Stimulated activated CD8-positive, alpha-beta memory T cell treated with anti-CD3 and anti-CD28 coated beads, Interleukin-12 subunit alpha, Interleukin-12 subunit beta, amount 100 ng/mL, for 24 hours (primary cell): ENCODE results near the gene SH3GL1.
A peak's percentile ranks its signal among the peaks of the same experiment; 100 is the strongest.

ENCODE experiments used
- DNase-seq: peaks from one replicate; pipeline ENCODE4 v3.0.0-alpha.2; 2020; ENCODE audit errors: extremely low read depth

The SH3GL1 gene

GRCh38 chr19:4431808-4432674, 31.7 kb upstream of the SH3GL1 start:
- no peak for DNase-seq

DNA sequence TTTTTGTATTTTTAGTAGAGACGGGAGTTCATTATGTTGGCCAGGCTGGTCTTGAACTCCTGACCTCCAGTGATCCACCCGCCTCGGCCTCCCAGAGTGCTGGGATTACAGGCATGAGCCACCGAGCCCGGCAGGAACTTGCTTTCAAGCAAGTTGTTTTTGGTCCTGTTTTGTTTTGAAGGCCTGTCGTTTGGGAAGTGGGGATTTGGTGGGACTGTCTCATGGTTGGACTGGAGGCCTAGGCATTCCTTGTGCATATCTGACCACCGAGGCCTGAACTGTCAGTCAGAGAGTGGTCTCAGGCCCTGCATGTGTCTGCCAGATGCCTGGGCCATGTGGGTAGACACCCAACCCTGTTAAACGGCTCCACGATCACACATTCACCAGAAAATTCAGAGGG, 30.9 kb upstream of the SH3GL1 start:
- no peak for DNase-seq

- no peak for DNase-seq
Observed at GRCh38 chr19:4430760-4431159, 30.4 kb upstream of the SH3GL1 start.

GRCh38 chr19:4429771-4430171, 29.4 kb upstream of the SH3GL1 start:
- DNase-seq, result no peak

DNA sequence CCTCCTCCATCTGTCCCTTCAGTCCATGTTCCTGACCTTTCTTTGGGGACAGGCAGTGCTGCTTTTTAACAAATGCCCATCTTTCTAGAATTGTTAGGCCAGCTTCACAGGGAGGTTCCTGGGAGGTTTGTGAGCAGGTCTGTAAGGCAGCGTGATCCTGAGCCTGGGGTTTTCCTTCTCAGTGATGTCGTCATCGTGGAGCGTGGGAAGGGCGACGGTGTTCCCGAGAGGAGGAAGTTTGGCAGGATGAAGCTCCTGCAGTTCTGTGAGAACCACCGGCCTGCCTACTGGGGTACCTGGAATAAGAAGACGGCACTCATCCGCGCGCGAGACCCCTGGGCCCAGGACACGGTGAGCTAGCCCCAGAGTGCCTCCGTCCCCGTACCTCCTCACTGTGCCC, 28.9 kb upstream of the SH3GL1 start:
- DNase-seq, result no peak

- DNase-seq, result no peak
Observed at GRCh38 chr19:4428326-4428975, 28.1 kb upstream of the SH3GL1 start.

DNA sequence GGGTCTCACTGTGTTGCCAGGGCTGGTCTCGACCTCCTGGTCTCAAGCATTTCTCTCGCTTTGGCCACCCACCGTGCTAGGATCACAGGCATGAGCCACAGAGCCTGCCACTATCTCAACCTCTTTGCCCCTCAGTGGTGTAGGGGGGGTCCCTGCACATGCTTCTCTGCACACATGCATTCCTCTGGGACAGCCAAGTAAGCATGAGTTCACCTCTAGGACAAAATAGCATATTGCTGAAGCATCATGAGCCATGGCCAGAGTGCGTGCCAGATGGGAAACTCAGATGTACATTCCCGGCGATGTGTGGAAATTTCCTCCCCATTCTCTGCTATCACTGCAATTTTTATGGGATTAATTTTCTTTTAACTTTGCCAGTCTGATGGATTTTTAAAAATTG, 25.2 kb upstream of the SH3GL1 start:
- no peak for DNase-seq

DNA sequence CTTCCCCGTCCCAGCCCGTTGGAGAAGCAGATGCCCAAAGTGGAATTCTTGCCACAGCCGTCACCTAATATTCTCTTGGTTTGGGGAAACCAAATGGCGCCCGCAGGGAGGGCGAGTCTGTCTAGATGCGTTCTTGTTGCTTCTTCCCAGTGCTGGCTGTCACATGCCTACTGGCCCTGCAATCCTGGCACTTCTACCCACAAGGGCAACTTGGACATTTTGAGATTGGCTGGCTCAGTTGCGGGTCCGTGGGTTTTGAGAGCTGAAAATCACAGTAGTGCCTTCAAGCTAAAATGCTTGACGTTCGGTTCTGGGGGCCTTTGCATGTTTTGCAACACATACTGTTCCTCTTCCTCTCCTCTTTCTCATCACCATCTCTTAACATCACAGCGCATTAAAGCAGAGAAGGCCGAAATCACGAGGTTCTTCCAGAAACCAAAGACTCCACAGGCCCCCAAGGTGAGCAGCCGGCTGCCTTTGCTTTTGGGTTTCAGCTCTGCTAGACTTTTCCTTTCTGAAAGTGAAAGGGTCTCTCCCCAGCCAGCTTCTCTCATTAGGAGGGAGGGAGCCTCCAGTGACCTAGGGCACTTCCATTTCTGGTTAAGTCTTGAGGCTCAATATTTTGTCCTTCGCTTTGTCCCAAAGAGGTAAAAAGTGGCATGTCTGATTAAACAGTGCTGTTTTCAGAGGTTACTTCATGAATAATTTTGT, 23.2 kb upstream of the SH3GL1 start:
- no peak for DNase-seq

GRCh38 chr19:4416268-4416667, 15.9 kb upstream of the SH3GL1 start:
- DNase-seq, result no peak

DNA sequence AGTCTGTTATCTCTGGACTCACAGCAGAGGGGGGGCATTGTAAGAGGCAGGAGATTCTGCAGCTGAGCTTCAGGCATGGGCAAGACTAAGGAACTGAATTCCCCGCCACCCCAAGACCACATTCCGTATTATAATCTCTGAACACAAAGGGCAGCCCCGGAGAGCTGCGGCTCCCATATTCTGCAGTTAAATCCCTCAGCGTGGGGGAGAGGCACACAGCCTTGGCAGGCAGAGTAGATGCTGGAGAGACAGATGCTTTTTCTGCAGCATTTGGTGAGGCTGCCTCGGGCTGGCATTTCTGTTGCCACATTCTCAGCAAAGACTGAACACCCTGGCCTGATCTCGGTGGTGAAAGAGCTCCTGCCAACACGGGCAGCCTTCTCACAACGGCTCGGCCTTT, 15.0 kb upstream of the SH3GL1 start:
- no peak for DNase-seq

DNA sequence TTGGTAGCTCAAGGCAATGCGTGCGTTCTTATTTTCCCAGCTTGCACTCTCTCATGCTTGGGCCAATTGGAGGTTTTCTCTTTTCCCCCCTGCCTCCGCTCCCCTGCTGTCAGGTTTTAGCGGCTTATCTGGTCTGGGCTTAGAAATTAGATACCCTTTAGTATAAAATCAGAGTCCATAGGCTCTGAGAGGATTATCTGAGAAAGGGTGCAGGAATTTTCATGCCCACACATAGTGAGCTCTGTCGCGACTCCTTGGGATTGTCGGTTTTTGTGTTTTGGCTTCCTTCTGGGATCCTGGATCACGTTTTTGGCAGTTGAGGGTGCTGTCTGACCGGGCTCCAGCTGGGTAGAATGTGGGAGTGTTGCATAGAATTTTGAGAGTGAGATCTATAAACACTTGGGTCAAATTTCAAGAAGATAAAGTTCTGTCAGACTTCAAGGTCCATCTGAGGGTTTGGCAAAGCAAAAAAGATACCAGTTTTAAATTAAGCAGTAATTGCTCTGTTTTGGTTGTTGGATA, 14.5 kb upstream of the SH3GL1 start:
- DNase-seq, result no peak

GRCh38 chr19:4414144-4414799, 13.9 kb upstream of the SH3GL1 start:
- no peak for DNase-seq

DNA sequence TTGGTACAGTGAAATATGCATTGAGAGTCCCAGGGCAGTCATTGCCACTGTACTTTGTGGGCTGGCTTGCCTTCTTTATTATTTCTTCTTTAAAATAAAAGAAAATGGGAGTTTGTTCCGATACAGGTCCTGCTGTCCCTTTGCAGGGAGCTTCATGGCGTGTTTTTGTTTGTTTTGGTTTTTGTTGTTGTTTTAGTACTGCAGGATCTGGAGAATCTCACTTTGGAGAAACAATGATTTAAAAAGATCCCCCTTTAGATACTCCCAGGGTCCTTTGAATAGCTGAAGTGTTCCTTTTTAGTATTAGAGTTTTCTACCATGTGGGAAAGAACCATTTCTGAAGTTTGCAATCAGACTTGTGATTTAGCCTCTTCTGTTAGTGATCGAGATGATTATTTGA, 13.2 kb upstream of the SH3GL1 start:
- no peak for DNase-seq

DNA sequence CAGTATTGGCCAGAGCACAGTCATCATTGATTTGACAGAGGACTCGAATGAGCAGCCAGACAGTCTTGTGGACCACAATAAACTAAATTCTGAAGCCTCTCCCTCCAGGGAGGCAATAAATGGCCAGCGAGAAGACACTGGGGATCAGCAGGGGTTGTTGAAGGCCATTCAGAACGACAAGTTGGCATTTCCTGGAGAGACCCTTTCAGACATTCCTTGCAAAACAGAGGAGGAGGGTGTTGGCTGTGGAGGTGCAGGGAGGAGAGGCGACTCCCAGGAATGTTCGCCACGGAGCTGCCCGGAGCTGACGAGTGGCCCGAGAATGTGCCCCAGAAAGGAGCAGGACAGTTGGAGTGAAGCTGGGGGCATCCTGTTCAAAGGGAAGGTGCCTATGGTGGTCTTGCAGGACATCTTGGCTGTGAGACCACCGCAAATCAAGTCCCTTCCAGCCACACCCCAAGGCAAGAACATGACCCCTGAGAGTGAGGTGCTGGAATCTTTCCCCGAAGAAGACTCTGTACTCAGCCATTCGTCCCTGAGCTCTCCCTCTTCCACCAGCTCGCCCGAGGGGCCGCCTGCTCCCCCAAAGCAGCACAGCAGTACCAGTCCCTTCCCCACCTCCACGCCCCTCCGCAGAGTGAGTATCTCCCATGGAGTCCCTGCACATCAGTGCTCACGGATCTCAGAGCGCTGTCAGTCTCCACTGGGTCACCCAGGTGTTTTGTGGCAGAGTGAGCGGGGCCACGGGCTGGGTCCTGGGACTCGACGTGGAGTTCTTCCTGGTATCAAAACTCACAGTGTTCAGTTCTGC, 9.0 kb upstream of the SH3GL1 start:
- DNase-seq, result no peak

DNA sequence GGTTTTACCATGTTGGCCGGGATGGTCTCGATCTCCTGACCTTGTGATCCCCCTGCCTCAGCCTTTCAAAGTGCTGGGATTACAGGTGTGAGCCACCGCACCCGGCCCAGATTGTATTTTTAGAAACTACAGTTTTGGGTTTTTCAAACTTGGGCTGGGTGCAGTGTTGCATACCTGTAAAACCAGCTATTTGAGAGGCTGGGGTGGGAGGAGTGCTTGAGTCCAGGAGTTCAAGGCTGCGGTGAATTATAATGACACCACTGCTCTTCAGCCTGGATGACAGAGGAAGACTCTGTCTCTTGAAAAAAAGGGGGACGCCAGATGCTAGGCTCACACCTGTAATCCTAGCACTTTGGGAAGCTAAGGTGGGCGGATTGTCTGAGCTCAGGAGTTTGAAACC, 6.3 kb upstream of the SH3GL1 start:
- no peak for DNase-seq

GRCh38 chr19:4405977-4406376, 5.6 kb upstream of the SH3GL1 start:
- no peak for DNase-seq

GRCh38 chr19:4403005-4403761, 2.8 kb upstream of the SH3GL1 start:
- no peak for DNase-seq

DNA sequence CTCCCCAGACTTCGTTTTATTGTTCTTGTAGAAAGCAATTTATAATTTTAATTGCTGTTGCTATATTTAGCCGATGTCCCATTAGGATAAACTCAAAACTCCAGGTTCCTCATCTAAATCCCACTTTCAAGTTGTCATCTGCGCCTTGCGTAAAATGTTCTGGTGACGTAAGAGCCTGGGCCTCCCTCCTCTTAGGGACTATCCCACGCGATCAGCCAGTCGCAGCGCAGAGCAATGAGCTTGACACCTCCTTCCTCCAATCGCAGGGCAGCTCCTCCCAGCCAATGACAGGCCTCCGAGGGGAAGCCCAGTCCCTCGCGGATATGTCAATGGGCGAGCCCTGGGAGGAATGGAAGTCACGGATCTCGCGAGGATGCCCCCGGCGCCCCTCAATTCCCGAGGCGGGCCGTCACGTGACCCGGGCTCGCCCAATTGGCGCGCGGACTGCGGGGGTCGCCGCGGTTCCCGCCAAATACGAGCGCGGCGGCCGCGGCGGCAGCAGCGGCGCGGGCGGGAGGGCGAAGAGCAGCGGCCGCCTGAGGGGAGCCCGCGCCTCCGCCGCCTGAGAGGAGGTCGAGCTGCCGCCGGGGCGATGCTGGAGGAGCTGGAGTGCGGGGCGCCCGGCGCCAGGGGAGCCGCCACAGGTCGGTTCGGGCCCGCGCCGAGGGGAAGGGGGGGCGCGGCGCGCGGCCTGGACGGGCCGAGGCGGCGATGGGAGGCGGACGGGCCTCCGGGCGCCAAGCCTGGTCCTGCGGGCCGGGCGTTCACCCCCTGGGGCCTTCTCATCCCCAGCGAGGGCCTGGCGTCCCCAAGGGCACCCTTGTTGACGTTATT, 2.0 kb upstream of the SH3GL1 start, which contains the start of gene CHAF1A:
CHAF1A (plus strand) TSS at position 470 of the 834 bp plus-strand sequence; CDS start at position 593, 123 bp downstream.
- DNase-seq, result peak; percentile 96

GRCh38 chr19:4401769-4402170, 1.4 kb upstream of the SH3GL1 start:
- DNase-seq, result no peak

GRCh38 chr19:4399812-4400134, 574 bp downstream of the SH3GL1 start:
- DNase-seq, result no peak
